Kidney tubule cell (primary cell): Measurements from ENCODE around the gene HTR3E.

Experiments used
- DNase-seq: peaks from one replicate; pipeline ENCODE4 v3.0.0-alpha.2; 2018; ENCODE audit warnings: low spot score

Gene HTR3E

DNA sequence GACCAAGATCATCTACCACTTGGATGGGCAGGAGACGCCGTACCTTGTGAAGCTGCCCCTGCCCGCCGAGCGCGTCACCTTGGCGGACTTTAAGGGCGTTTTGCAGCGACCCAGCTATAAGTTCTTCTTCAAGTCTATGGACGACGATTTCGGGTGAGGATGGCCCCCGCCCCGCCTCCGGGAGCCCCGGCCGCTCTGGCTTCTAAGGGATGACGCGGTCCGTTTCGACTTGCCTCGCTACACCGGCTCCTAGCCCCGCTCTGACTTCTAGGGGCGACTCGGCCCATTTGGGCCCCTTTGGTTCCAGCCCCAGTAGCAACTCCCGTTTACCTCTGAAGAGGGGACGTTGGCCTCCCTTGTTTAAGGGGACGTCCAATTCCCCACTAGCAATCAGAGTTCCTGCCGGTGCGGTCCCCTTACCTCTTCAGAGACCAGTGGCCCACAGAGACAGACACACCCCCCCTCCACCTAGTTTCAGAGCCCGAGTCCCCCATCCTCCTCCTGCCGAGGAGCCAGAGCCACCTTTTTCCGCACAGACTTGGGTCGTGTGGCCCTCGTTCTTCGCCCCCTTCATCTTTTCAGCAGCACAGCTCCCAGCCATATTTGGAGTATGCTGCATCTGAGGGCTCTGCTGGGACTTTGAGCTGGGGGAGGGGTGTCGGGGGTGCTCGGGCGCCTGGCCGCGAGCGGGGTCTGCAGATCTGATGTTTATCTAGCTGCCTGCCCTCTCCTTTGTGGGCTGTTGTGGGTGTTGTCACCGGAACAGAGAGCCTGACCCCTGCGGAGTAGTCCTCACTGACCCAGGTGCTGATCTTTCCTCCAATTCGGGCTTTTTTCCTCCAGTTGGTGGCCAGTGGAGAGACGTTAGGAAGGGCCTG lies 59.0 kb downstream of the HTR3E start:
- DNase-seq, result peak; percentile 38

- DNase-seq, result peak; percentile 25
Measured at GRCh38 chr3:184156522-184156955, 59.7 kb downstream of the HTR3E start.
